Measurements from ENCODE around the gene CPSF3. TPM values are rescaled to one million over a fixed set of nuclear protein-coding genes. Genes with fewer than 3 reads are reported as not detected.

Gene CPSF3
- total and polyA plus RNA-seq, 2 of the 13 experiments (the other 11 are each of a cell fraction or from before 2014, with no cell fraction given): 19.8 to 93.0 TPM

DNA sequence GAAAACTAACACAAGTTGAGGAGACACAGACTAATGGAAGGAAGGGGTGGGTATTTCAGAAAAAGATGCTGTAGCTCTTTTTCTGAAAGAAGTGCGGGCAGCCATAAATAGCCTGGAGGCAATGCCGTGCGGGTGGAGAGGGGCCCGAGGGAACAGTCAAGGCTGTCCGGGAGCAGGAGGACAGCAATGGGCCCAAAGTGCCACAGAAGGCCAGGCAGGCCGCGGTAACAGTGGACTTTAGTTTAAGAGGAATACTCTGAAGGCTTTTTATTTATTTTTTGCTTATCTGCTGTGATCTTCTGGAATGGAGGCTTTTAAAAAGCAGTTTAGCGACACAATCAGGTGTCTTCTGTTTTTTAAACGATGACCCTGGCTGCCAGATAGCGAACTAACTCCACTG lies 3.0 kb upstream of the CPSF3 start (continued):
- TF ChIP-seq, protein P1, sequence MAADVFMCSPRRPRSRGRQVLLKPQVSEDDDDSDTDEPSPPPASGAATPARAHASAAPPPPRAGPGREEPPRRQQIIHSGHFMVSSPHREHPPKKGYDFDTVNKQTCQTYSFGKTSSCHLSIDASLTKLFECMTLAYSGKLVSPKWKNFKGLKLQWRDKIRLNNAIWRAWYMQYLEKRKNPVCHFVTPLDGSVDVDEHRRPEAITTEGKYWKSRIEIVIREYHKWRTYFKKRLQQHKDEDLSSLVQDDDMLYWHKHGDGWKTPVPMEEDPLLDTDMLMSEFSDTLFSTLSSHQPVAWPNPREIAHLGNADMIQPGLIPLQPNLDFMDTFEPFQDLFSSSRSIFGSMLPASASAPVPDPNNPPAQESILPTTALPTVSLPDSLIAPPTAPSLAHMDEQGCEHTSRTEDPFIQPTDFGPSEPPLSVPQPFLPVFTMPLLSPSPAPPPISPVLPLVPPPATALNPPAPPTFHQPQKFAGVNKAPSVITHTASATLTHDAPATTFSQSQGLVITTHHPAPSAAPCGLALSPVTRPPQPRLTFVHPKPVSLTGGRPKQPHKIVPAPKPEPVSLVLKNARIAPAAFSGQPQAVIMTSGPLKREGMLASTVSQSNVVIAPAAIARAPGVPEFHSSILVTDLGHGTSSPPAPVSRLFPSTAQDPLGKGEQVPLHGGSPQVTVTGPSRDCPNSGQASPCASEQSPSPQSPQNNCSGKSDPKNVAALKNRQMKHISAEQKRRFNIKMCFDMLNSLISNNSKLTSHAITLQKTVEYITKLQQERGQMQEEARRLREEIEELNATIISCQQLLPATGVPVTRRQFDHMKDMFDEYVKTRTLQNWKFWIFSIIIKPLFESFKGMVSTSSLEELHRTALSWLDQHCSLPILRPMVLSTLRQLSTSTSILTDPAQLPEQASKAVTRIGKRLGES (CRISPR knock-in tag; IDR thresholded peaks at IDR 0.05; ENCODE audit: borderline replicate concordance): no peak
- TF ChIP-seq HDAC1 (CRISPR knock-in tag; IDR thresholded peaks at IDR 0.05) (no peak), TMF1 (CRISPR knock-in tag; IDR thresholded peaks at IDR 0.05; ENCODE audit: low read depth) (no peak), SMARCE1 (IDR thresholded peaks at IDR 0.05; ENCODE audit: borderline replicate concordance) (no peak), PAX8 (CRISPR knock-in tag; IDR thresholded peaks at IDR 0.05; ENCODE audit: borderline replicate concordance) (no peak), SCMH1 (CRISPR knock-in tag; IDR thresholded peaks at IDR 0.05; ENCODE audit: borderline replicate concordance) (no peak), ZNF343 (CRISPR knock-in tag; IDR thresholded peaks at IDR 0.05) (no peak), STAG1 (CRISPR knock-in tag; IDR thresholded peaks at IDR 0.05) (0 out of 2 replicates have a peak, but pooled peaks have one; percentile 9), FOXJ3 (CRISPR knock-in tag; IDR thresholded peaks at IDR 0.05; ENCODE audit: borderline replicate concordance) (no peak), HNF4A (CRISPR knock-in tag; IDR thresholded peaks at IDR 0.05) (peak; percentile 78), NCOA1 (CRISPR knock-in tag; IDR thresholded peaks at IDR 0.05) (no peak), KLF16 (CRISPR knock-in tag; IDR thresholded peaks at IDR 0.05) (no peak), ZNF720 (CRISPR knock-in tag; IDR thresholded peaks at IDR 0.05) (no peak)
- TF ChIP-seq, protein P2, sequence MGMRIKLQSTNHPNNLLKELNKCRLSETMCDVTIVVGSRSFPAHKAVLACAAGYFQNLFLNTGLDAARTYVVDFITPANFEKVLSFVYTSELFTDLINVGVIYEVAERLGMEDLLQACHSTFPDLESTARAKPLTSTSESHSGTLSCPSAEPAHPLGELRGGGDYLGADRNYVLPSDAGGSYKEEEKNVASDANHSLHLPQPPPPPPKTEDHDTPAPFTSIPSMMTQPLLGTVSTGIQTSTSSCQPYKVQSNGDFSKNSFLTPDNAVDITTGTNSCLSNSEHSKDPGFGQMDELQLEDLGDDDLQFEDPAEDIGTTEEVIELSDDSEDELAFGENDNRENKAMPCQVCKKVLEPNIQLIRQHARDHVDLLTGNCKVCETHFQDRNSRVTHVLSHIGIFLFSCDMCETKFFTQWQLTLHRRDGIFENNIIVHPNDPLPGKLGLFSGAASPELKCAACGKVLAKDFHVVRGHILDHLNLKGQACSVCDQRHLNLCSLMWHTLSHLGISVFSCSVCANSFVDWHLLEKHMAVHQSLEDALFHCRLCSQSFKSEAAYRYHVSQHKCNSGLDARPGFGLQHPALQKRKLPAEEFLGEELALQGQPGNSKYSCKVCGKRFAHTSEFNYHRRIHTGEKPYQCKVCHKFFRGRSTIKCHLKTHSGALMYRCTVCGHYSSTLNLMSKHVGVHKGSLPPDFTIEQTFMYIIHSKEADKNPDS (CRISPR knock-in tag; IDR thresholded peaks at IDR 0.05): no peak
- TF ChIP-seq, protein P3, sequence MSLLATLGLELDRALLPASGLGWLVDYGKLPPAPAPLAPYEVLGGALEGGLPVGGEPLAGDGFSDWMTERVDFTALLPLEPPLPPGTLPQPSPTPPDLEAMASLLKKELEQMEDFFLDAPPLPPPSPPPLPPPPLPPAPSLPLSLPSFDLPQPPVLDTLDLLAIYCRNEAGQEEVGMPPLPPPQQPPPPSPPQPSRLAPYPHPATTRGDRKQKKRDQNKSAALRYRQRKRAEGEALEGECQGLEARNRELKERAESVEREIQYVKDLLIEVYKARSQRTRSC (CRISPR knock-in tag; IDR thresholded peaks at IDR 0.05; ENCODE audit: low read depth): no peak
- TF ChIP-seq, protein P4, sequence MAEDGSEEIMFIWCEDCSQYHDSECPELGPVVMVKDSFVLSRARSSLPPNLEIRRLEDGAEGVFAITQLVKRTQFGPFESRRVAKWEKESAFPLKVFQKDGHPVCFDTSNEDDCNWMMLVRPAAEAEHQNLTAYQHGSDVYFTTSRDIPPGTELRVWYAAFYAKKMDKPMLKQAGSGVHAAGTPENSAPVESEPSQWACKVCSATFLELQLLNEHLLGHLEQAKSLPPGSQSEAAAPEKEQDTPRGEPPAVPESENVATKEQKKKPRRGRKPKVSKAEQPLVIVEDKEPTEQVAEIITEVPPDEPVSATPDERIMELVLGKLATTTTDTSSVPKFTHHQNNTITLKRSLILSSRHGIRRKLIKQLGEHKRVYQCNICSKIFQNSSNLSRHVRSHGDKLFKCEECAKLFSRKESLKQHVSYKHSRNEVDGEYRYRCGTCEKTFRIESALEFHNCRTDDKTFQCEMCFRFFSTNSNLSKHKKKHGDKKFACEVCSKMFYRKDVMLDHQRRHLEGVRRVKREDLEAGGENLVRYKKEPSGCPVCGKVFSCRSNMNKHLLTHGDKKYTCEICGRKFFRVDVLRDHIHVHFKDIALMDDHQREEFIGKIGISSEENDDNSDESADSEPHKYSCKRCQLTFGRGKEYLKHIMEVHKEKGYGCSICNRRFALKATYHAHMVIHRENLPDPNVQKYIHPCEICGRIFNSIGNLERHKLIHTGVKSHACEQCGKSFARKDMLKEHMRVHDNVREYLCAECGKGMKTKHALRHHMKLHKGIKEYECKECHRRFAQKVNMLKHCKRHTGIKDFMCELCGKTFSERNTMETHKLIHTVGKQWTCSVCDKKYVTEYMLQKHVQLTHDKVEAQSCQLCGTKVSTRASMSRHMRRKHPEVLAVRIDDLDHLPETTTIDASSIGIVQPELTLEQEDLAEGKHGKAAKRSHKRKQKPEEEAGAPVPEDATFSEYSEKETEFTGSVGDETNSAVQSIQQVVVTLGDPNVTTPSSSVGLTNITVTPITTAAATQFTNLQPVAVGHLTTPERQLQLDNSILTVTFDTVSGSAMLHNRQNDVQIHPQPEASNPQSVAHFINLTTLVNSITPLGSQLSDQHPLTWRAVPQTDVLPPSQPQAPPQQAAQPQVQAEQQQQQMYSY (CRISPR knock-in tag; IDR thresholded peaks at IDR 0.05): peak; percentile 71; the same call in 1 of the 2 replicates
- TF ChIP-seq, protein P5, sequence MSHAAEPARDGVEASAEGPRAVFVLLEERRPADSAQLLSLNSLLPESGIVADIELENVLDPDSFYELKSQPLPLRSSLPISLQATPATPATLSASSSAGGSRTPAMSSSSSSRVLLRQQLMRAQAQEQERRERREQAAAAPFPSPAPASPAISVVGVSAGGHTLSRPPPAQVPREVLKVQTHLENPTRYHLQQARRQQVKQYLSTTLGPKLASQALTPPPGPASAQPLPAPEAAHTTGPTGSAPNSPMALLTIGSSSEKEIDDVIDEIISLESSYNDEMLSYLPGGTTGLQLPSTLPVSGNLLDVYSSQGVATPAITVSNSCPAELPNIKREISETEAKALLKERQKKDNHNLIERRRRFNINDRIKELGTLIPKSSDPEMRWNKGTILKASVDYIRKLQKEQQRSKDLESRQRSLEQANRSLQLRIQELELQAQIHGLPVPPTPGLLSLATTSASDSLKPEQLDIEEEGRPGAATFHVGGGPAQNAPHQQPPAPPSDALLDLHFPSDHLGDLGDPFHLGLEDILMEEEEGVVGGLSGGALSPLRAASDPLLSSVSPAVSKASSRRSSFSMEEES (CRISPR knock-in tag; IDR thresholded peaks at IDR 0.05): no peak
- TF ChIP-seq, protein P6, sequence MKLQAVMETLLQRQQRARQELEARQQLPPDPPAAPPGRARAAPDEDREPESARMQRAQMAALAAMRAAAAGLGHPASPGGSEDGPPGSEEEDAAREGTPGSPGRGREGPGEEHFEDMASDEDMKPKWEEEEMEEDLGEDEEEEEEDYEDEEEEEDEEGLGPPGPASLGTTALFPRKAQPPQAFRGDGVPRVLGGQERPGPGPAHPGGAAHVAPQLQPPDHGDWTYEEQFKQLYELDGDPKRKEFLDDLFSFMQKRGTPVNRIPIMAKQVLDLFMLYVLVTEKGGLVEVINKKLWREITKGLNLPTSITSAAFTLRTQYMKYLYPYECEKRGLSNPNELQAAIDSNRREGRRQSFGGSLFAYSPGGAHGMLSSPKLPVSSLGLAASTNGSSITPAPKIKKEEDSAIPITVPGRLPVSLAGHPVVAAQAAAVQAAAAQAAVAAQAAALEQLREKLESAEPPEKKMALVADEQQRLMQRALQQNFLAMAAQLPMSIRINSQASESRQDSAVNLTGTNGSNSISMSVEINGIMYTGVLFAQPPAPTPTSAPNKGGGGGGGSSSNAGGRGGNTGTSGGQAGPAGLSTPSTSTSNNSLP (IDR thresholded peaks at IDR 0.05; ENCODE audit: low read depth, low read length): no peak
